ENCODE data around the gene TBC1D10B. TPM values are rescaled to one million over a fixed set of nuclear protein-coding genes. Genes with fewer than 3 reads are reported as not detected.

The TBC1D10B gene
- total and polyA plus RNA-seq, 2 donors (not counting 1 experiment from before 2014, with no cell fraction given): 23.5 to 58.0 TPM

DNA sequence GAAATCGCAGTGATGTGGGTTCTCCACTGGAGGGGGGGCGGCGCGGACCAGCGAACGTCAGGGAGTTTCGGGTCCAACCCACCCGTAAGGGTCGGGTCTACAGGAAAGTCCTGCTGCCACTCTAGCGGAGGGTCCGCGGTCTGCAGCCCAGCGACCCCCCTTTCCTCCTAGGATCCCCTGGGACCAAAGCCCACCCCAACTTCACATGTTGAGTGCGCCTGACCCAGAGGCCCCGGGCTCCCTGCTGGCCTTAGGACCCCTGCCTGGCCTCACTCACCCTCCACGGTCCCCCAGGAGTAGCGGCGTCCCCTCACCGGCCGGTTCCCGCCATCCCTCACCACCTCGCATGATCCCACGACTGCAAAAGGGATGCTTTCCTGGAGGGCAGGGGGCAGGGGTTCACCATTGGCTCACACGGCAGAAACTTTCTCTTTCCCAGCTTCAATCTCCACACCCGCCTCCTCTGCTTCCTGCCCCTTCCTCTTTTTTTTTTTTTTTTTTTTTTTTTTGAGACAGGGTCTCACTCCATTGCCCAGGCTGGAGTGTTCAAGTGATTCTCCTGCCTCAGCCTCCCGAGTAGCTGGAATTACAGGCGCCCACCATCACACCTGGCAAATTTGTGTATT lies 9.0 kb upstream of the TBC1D10B start:
- Mint-ChIP-seq H3K4me3 (peak overlapping the region; percentile 94), H3K27me3 (no peaks in the 10 kb centered on the region), H3K9me3 (ENCODE audit: insufficient read depth) (no peaks in the 10 kb centered on the region), H3K4me1 (peaks cover 53% of the 10 kb centered on the region), H3K27ac (peak overlapping the region; percentile 100)
- ChIA-PET POLR2A (interaction anchor here (0.7 to 1.5 kb wide), 4 partner anchors 13 to 193 kb away, joined by 5 to 9 read pairs (median 6); partner anchors contain the start of gene ZNF771), CTCF (interaction anchor here (0.9 to 2.0 kb wide), 4 partner anchors 17 to 30 kb away, joined by 3 to 9 read pairs (median 4); no protein-coding TSS in a partner anchor)
- Histone ChIP-seq H3K4me1 (ENCODE audit: control insufficient read depth in 2 of 2, insufficient read depth in 2 of 2, low read length in 2 of 2) (peaks cover 34 to 68% of the 10 kb centered on the region in 2 donors), H4K20me1 (ENCODE audit: control insufficient read depth, insufficient read depth, low read length, poor library complexity, severe bottlenecking) (no peaks in the 10 kb centered on the region), H3K9ac (ENCODE audit: low read length) (peak overlapping the region; percentile 99), H3K4me2 (replicated peaks; ENCODE audit: low read depth, low read length, poor library complexity, severe bottlenecking) (peak overlapping the region; percentile 100), H3K27ac (ENCODE audit: low read length in 2 of 2) (peak overlapping the region; percentile 90 to 100), H3K36me3 (replicated peaks in 1 of 2; ENCODE audit: control extremely low read depth in 1 of 2, control insufficient read depth in 1 of 2, extremely low read depth in 1 of 2, insufficient read depth in 2 of 2, low read length in 1 of 2) (peaks cover 0 to 2% of the 10 kb centered on the region in 2 experiments), H3K9me3 (ENCODE audit: control extremely low read depth in 1 of 3, control insufficient read depth in 2 of 3, insufficient read depth in 1 of 3, low read length in 2 of 3) (peaks cover 0 to 2% (median 0%) of the 10 kb centered on the region in 3 donors), H3K79me2 (ENCODE audit: control insufficient read depth, insufficient read depth, low read length) (peaks cover 53% of the 10 kb centered on the region), H3K4me3 (ENCODE audit: control extremely low read depth in 1 of 5, extremely low read depth in 1 of 5, insufficient read depth in 1 of 5, low read depth in 2 of 5, low read length in 4 of 5) (peak overlapping the region in 4 of 5 experiments; percentile 56 to 87 (median 66)), H2AFZ (ENCODE audit: insufficient read depth, low read depth, low read length, poor library complexity, severe bottlenecking) (peak overlapping the region; percentile 77), H3K27me3 (replicated peaks in 1 of 4; ENCODE audit: control extremely low read depth in 1 of 4, control insufficient read depth in 3 of 4, insufficient read depth in 4 of 4, low read length in 3 of 4) (no peaks in the 10 kb centered on the region)
- DNase-seq (no peak), ATAC-seq (ENCODE audit: low read depth) (no peak)
- intact Hi-C loops (cut with micrococcal nuclease): loop anchor here (2.0 to 10.0 kb wide), 5 partner anchors 93 to 1454 kb away; partner anchors contain the start of genes ALDOA, ITGAL, RABEP2 and TBX6
- TF ChIP-seq, protein P1, sequence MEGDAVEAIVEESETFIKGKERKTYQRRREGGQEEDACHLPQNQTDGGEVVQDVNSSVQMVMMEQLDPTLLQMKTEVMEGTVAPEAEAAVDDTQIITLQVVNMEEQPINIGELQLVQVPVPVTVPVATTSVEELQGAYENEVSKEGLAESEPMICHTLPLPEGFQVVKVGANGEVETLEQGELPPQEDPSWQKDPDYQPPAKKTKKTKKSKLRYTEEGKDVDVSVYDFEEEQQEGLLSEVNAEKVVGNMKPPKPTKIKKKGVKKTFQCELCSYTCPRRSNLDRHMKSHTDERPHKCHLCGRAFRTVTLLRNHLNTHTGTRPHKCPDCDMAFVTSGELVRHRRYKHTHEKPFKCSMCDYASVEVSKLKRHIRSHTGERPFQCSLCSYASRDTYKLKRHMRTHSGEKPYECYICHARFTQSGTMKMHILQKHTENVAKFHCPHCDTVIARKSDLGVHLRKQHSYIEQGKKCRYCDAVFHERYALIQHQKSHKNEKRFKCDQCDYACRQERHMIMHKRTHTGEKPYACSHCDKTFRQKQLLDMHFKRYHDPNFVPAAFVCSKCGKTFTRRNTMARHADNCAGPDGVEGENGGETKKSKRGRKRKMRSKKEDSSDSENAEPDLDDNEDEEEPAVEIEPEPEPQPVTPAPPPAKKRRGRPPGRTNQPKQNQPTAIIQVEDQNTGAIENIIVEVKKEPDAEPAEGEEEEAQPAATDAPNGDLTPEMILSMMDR (IDR thresholded peaks at IDR 0.05): peak; percentile 21
- no peak for TF ChIP-seq EZH2 (IDR thresholded peaks at IDR 0.05; ENCODE audit: borderline replicate concordance, insufficient read depth, low read depth, low read length, poor library complexity, severe bottlenecking)
- 21% methylated on average over 20 of the region's 27 CpGs for WGBS (ENCODE audit: insufficient coverage)
